Astrocyte of the cerebellum (primary cell): ENCODE data around the gene FAM107B.

ENCODE experiments used
- DNase-seq: peaks from one replicate; pipeline ENCODE4 v3.0.0-alpha.2; 2011; ENCODE audit warnings: low read depth
- H3K4me3 ChIP-seq: 2 replicates; pipeline ENCODE4 v1.5.1; 2011; ENCODE audit warnings: mild to moderate bottlenecking, low read depth, low read length, moderate library complexity
- CTCF ChIP-seq: IDR thresholded peaks from 2 replicates; pipeline ENCODE4 v1.5.1; 2012; ENCODE audit warnings: low read length, low read depth, moderate library complexity, mild to moderate bottlenecking; ENCODE audit errors: missing control alignments
- in situ Hi-C: cut with HindIII; loops from 2 replicates; pipeline ENCODE4 v1.10.0; 2017; ENCODE audit warnings: low sequenced_read_pairs

The FAM107B gene

DNA sequence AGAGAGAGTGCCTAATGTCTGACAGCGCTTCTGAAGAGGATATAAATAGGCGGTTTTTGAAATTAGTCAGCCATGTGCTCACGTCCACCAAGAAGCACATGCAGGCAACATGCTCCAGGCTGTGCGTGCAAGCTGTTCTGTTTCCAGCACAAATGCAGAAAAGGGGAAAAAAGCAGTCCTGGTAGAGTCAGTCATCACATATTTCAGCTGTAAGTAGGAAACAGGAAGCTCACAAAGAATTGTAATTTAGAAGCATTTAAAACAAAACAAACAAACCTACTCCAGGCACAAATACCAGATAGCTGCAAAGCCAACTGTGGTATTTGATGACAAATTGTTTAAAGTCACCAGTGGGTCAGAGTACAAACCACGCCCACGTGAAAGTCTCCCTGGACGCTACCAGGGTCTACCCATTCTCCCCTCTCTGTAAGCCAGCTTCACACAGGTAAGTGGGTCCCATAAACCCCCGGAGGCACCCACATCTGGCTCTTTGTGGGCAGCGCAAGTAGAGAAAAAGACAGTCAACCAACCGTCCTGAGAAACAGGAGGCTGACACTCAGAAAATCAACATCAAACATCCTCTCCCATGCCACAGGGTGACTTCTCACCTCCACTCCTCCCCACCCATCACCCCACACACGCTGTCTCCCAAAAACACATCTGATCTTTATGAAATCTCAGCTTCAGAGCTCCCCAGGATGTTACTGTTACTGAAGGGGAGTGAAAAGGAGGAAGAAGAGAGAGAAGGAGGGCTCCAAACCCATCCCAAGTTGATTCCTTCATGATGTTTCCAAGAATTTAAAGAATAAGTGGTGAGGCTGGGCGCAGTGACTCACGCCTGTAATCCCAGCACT is 186.4 kb downstream of the FAM107B start:
- in situ Hi-C loops, result no loop called here
- no peak for TF ChIP-seq CTCF
- no peak overlapping the region for H3K4me3 ChIP-seq
- peak; percentile 44 for DNase-seq

DNA sequence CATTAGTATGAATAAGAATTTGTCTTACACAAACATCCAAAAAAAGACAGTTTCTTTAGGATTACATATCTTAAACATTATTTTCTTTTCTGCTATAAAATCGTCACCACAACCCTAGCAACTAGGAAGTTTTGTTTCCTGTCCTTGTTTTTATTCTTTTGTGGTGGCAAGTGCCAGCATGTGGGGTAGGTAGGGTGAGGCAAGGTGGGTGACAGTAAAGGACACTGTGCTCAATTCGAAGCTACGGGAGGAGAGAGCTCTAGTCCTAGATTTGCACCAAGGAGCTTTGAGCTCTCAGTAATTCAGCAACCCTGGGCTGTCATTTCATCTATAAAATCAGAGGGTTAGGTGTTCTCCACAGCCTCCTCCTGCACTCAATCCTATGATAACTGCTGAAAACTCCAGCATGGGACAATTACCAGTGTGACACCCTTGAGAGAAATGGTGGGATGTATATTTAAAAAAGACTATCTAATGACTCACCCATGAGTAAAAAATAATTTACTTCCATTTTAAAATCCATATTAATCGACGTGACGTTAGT is 187.1 kb downstream of the FAM107B start:
- H3K4me3 ChIP-seq, result no peak overlapping the region
- no peak for TF ChIP-seq CTCF
- DNase-seq, result no peak
- in situ Hi-C loops, result no loop called here

GRCh38 chr10:14586901-14587300 is 187.8 kb downstream of the FAM107B start:
- in situ Hi-C loops, result no loop called here
- TF ChIP-seq CTCF, result no peak
- no peak overlapping the region for H3K4me3 ChIP-seq
- DNase-seq, result no peak

DNA sequence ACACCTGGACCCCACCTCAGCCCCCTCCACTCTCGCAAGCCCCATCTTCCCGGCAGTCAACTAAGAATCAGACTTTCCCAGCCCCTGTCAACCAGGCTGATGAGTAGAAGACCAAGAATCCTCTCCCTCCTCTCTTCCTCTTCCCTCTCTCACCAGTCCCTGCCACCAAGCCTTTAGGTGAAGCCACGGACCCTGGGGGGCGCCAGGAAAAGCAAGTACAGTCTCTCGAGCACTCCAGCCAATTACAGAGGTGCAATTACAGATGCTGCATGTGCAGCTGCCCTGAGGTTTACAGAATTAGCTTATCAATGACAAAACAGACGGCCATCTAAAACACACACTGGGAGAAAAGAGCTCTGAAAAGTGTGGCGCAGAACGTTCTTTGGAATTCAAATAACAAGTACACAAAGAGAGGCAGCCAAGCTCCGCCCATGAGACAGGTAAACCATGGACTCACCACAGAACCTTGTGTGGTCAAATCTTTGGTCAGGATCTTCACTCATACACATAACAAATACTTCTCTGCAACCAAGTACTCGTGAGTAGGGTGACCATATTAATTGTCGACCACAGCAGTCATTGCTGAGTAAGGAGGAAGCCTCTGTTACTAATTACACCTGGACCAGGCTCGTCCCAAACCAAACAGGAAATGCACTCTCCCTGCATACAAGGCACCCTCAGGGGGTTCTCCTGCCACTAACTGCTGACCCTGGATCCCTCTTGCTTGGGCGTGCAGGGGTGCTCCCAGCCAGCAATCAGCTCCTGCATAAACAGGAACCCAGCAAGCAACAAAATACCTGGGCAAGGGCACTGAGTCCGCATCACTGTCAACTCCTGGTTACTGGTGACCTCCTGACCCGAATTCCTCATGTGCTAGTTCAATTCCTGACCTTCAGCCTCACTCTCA is 189.2 kb downstream of the FAM107B start:
- H3K4me3 ChIP-seq, result no peak overlapping the region
- in situ Hi-C loops, result no loop called here
- DNase-seq, result no peak
- no peak for TF ChIP-seq CTCF

DNA sequence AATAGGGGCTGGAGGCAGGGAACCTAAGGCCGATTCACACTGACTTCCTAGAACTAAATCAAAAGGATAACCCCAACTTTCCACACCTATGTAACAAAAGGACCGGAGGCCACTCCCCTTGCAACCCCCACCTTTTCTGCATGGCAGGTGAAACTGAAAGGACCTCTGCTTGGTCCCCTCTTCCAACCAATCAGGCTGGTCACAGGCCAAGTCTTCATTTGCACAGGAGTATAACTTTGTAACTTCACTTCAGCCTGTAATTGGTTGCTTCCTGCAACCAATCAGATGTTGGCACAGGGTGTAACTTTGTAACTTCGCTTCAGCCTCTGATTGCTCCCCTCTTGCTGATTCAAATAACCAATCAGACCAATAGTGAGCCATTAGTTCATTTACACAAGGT is 190.0 kb downstream of the FAM107B start:
- no peak for DNase-seq
- no peak overlapping the region for H3K4me3 ChIP-seq
- TF ChIP-seq CTCF, result no peak
- in situ Hi-C loops, result no loop called here

DNA sequence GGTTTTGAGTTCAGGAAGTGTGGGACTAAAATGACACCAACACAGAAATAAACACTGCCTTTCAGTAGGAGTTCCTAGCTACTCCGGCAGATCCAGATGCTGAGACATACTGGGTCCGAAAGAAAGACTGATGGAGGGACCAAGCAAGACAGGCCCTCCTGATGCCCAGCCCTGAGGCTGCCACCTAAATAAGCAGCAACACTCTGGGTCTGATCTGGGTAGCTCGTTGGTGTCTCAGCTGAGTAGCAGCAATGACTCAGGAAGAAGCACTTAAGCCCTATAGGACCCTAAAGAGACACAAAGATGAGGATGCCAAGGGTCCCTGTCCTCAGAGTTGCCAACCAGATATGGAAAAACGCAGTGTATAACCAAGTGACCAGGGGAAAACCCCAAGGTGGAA is 190.7 kb downstream of the FAM107B start:
- in situ Hi-C loops, result no loop called here
- TF ChIP-seq CTCF, result no peak
- H3K4me3 ChIP-seq, result no peak overlapping the region
- no peak for DNase-seq
